HepG2 (cell line): Measurements from ENCODE around the gene ANKRD37. TPM values are rescaled to one million over a fixed set of nuclear protein-coding genes. Genes with fewer than 3 reads are reported as not detected.

Source experiments
- BRCA1 ChIP-seq: sonication (generic); formaldehyde crosslinking; IDR thresholded peaks from 2 replicates; pipeline ENCODE4 v1.4.0; 2020; ENCODE audit warnings: missing genetic modification reagents
- BRD4 ChIP-seq: sonication (generic); formaldehyde crosslinking; IDR thresholded peaks from 2 replicates; pipeline ENCODE4 v1.4.0; 2020; ENCODE audit warnings: missing genetic modification reagents
- CENPX ChIP-seq: sonication (generic); formaldehyde crosslinking; IDR thresholded peaks from 2 replicates; pipeline ENCODE4 v1.9.0; 2021; ENCODE audit warnings: mild to moderate bottlenecking, missing genetic modification reagents, moderate library complexity
- CSRNP2 ChIP-seq: sonication (generic); formaldehyde crosslinking; conservative IDR thresholded peaks from 2 replicates; pipeline ENCODE4 v1.8.0; 2022; ENCODE audit warnings: low read depth, missing genetic modification reagents
- EEA1 ChIP-seq: sonication (generic); formaldehyde crosslinking; IDR thresholded peaks from 2 replicates; pipeline ENCODE4 v1.5.1; 2020; ENCODE audit warnings: mild to moderate bottlenecking, missing genetic modification reagents, borderline replicate concordance
- FOSL2 ChIP-seq: sonication (generic); formaldehyde crosslinking; IDR thresholded peaks from 2 replicates; pipeline ENCODE4 v1.4.0; 2020; ENCODE audit warnings: missing genetic modification reagents
- FOXJ3 ChIP-seq: sonication (generic); formaldehyde crosslinking; IDR thresholded peaks from 2 replicates; pipeline ENCODE4 v1.4.0; 2020; ENCODE audit warnings: missing genetic modification reagents, mild to moderate bottlenecking, borderline replicate concordance
- HDAC2 ChIP-seq: sonication (generic); formaldehyde crosslinking; IDR thresholded peaks from 2 replicates; pipeline ENCODE4 v1.4.0; 2020; ENCODE audit warnings: missing genetic modification reagents
- MYNN ChIP-seq: sonication (generic); formaldehyde crosslinking; IDR thresholded peaks from 2 replicates; pipeline ENCODE4 v1.4.0; 2020; ENCODE audit warnings: mild to moderate bottlenecking, low read depth, missing genetic modification reagents
- NCOA5 ChIP-seq: sonication (generic); formaldehyde crosslinking; IDR thresholded peaks from 2 replicates; pipeline ENCODE4 v1.4.0; 2020; ENCODE audit warnings: missing genetic modification reagents
- SATB2 ChIP-seq: sonication (generic); formaldehyde crosslinking; IDR thresholded peaks from 2 replicates; pipeline ENCODE4 v1.5.0; 2020; ENCODE audit warnings: missing genetic modification reagents
- TMF1 ChIP-seq: sonication (generic); formaldehyde crosslinking; IDR thresholded peaks from 2 replicates; pipeline ENCODE4 v1.8.1; 2022; ENCODE audit warnings: low read depth, missing genetic modification reagents
- WIZ ChIP-seq: sonication (generic); formaldehyde crosslinking; IDR thresholded peaks from 2 replicates; pipeline ENCODE4 v1.5.1; 2020; ENCODE audit warnings: mild to moderate bottlenecking, missing genetic modification reagents
- ZKSCAN5 ChIP-seq: sonication (generic); formaldehyde crosslinking; IDR thresholded peaks from 2 replicates; pipeline ENCODE4 v1.5.1; 2020; ENCODE audit warnings: mild to moderate bottlenecking, missing genetic modification reagents
- ZNF234 ChIP-seq: sonication (generic); formaldehyde crosslinking; conservative IDR thresholded peaks from 2 replicates; pipeline ENCODE4 v1.5.1; 2020; ENCODE audit warnings: mild to moderate bottlenecking, missing genetic modification reagents
- ZNF34 ChIP-seq: sonication (generic); formaldehyde crosslinking; IDR thresholded peaks from 2 replicates; pipeline ENCODE4 v1.4.0; 2020; ENCODE audit warnings: mild to moderate bottlenecking, missing genetic modification reagents, borderline replicate concordance
- ZNF562 ChIP-seq: sonication (generic); formaldehyde crosslinking; IDR thresholded peaks from 2 replicates; pipeline ENCODE4 v1.8.0; 2022; ENCODE audit warnings: missing genetic modification reagents, borderline replicate concordance
- ZNF646 ChIP-seq: sonication (generic); formaldehyde crosslinking; IDR thresholded peaks from 2 replicates; pipeline ENCODE4 v1.9.0; 2021; ENCODE audit warnings: mild to moderate bottlenecking, missing genetic modification reagents
- ZNF703 ChIP-seq: sonication (generic); formaldehyde crosslinking; IDR thresholded peaks from 2 replicates; pipeline ENCODE4 v1.5.1; 2020; ENCODE audit warnings: missing genetic modification reagents, mild to moderate bottlenecking, moderate library complexity, borderline replicate concordance
- ZNF749 ChIP-seq: sonication (generic); formaldehyde crosslinking; IDR thresholded peaks from 2 replicates; pipeline ENCODE4 v1.8.0; 2022; ENCODE audit warnings: mild to moderate bottlenecking, missing genetic modification reagents, moderate library complexity, borderline replicate concordance
- polyA plus RNA-seq, 8 experiments: library from polyadenylated mRNA; depleted of rRNA in 3 of 8; stranded (reverse) in 7 of 8; unstranded in 1 of 8; fragments of >200 nt; fragmentation: Illumina TruSeq in 4 of 8; extraction: Trizol in 4 of 8; gene quantifications; 2 replicates each; pipeline versions ENCODE4 v1.2.1 to v1.2.3, GENCODE V29; 2011 to 2016; ENCODE audit warnings: low read depth in 4 of 8, missing spikeins in 1 of 8, mixed read lengths in 1 of 8; ENCODE audit not compliant: insufficient read depth in 1 of 8
- total RNA-seq, 5 experiments: library from RNA; depleted of rRNA; stranded (reverse); fragments of >200 nt; fragmentation: Illumina TruSeq; extraction: Trizol; gene quantifications; 2 replicates each; pipeline ENCODE4 v1.2.3, GENCODE V29; 2016; ENCODE audit warnings: low read depth in 1 of 5
- TF ChIP-seq, protein P1 (sequence below): sonication (generic); formaldehyde crosslinking; IDR thresholded peaks from 2 replicates; pipeline ENCODE4 v1.4.0; 2020; ENCODE audit warnings: missing genetic modification reagents, borderline replicate concordance

The ANKRD37 gene
- total and polyA plus RNA-seq, 2 of the 13 experiments (the other 11 are each of a cell fraction or from before 2014, with no cell fraction given), result 2.2 to 51.4 TPM

GRCh38 chr4:185396724-185397385, at the start of gene ANKRD37 (continued):
- no peak for TF ChIP-seq NCOA5 (CRISPR knock-in tag)
- TF ChIP-seq WIZ (CRISPR knock-in tag), result no peak; the same call in 1 of the 2 replicates
- no peak for TF ChIP-seq MYNN (CRISPR knock-in tag)
- TF ChIP-seq ZNF562, result no peak
- TF ChIP-seq SATB2, result no peak
- TF ChIP-seq ZNF234 (CRISPR knock-in tag), result no peak
- 0 out of 2 replicates have a peak, but pooled peaks have one; percentile 69 for TF ChIP-seq HDAC2 (CRISPR knock-in tag)
- TF ChIP-seq ZNF34 (CRISPR knock-in tag), result no peak
- TF ChIP-seq FOXJ3 (CRISPR knock-in tag), result no peak
- TF ChIP-seq ZNF646 (CRISPR knock-in tag), result no peak
- no peak for TF ChIP-seq CSRNP2
- no peak for TF ChIP-seq EEA1 (CRISPR knock-in tag)
- TF ChIP-seq BRD4 (CRISPR knock-in tag), result no peak
- no peak for TF ChIP-seq ZKSCAN5 (CRISPR knock-in tag)
- TF ChIP-seq CENPX (CRISPR knock-in tag), result no peak
- TF ChIP-seq ZNF749 (CRISPR knock-in tag), result no peak
- no peak for TF ChIP-seq TMF1
- TF ChIP-seq, protein P1, sequence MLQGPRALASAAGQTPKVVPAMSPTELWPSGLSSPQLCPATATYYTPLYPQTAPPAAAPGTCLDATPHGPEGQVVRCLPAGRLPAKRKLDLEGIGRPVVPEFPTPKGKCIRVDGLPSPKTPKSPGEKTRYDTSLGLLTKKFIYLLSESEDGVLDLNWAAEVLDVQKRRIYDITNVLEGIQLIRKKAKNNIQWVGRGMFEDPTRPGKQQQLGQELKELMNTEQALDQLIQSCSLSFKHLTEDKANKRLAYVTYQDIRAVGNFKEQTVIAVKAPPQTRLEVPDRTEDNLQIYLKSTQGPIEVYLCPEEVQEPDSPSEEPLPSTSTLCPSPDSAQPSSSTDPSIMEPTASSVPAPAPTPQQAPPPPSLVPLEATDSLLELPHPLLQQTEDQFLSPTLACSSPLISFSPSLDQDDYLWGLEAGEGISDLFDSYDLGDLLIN (CRISPR knock-in tag), result no peak
- TF ChIP-seq ZNF703 (CRISPR knock-in tag), result no peak
- TF ChIP-seq FOSL2 (CRISPR knock-in tag), result no peak
- TF ChIP-seq BRCA1 (CRISPR knock-in tag), result no peak
